Measurements from ENCODE around the gene USP2. TPM values are rescaled to one million over a fixed set of nuclear protein-coding genes. Genes with fewer than 3 reads are reported as not detected.

USP2 gene
- total and polyA plus RNA-seq, 7 donors, result 49.0 to 210 (median 76.4) TPM

GRCh38 chr11:119417726-119418540 is 36.4 kb upstream of the USP2 start:
- H3K27ac ChIP-seq, result no peak overlapping the region
- 61 to 73% (median 67%) methylated on average over 19 of the region's 19 CpGs for WGBS, 3 donors
- TF ChIP-seq, protein P1, sequence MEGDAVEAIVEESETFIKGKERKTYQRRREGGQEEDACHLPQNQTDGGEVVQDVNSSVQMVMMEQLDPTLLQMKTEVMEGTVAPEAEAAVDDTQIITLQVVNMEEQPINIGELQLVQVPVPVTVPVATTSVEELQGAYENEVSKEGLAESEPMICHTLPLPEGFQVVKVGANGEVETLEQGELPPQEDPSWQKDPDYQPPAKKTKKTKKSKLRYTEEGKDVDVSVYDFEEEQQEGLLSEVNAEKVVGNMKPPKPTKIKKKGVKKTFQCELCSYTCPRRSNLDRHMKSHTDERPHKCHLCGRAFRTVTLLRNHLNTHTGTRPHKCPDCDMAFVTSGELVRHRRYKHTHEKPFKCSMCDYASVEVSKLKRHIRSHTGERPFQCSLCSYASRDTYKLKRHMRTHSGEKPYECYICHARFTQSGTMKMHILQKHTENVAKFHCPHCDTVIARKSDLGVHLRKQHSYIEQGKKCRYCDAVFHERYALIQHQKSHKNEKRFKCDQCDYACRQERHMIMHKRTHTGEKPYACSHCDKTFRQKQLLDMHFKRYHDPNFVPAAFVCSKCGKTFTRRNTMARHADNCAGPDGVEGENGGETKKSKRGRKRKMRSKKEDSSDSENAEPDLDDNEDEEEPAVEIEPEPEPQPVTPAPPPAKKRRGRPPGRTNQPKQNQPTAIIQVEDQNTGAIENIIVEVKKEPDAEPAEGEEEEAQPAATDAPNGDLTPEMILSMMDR (IDR thresholded peaks at IDR 0.05), result no peak
- ATAC-seq, result no peak
- DNase-seq, result no peak
- H3K36me3 ChIP-seq (ENCODE audit: insufficient read depth in 1 of 2, low read depth in 1 of 2), result no peaks in the 10 kb centered on the region
- peaks cover 0 to 39% (median 9%) of the 10 kb centered on the region in 3 donors for H3K27me3 ChIP-seq (ENCODE audit: insufficient read depth in 3 of 3, low read length in 2 of 3)
- H3K4me1 ChIP-seq, result peaks cover 7% of the 10 kb centered on the region
- intact Hi-C loops (cut with DNase I), result no loop called here
- no peaks in the 10 kb centered on the region for H3K9me3 ChIP-seq
- H3K4me3 ChIP-seq, result no peak overlapping the region

- Histone ChIP-seq H3K4me3 (no peak overlapping the region), H3K27ac (no peak overlapping the region), H3K27me3 (ENCODE audit: insufficient read depth in 3 of 3, low read length in 2 of 3) (peaks cover 0 to 29% (median 5%) of the 10 kb centered on the region in 3 donors), H3K36me3 (ENCODE audit: insufficient read depth in 1 of 2, low read depth in 1 of 2) (no peaks in the 10 kb centered on the region), H3K4me1 (peaks cover 3% of the 10 kb centered on the region), H3K9me3 (no peaks in the 10 kb centered on the region)
- intact Hi-C loops (cut with DNase I), result no loop called here
- TF ChIP-seq, protein P1 (IDR thresholded peaks at IDR 0.05), result no peak
- ATAC-seq, result peak in 1 of 4 donors; percentile 25
- DNase-seq, result no peak
- WGBS, 3 donors, result 78 to 82% (median 79%) methylated on average over 16 of the region's 16 CpGs
Measured at GRCh38 chr11:119416606-119417580, 35.4 kb upstream of the USP2 start.

DNA sequence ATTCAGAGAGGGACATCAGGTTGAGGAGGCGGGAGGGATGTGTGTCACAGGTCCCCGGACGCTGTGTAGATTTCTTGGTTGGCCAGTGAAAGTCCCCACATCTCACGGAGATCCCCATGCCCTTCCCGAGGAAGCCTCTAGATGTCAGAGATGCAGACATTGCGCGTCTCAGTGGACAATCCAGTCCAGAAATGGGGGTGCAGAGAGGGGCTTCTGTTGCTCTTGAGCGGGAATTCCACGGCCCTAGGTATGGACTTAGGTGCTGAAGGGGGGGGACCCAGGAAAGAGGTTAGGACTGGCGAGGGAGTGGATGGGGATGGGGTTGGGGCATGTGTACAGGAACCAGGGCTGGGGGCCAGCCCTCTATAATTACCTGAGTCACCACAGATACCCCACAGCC is 34.5 kb upstream of the USP2 start:
- intact Hi-C loops (cut with DNase I), result no loop called here
- Histone ChIP-seq H3K4me1 (no peaks in the 10 kb centered on the region), H3K27ac (no peak overlapping the region), H3K9me3 (no peaks in the 10 kb centered on the region), H3K27me3 (ENCODE audit: insufficient read depth in 3 of 3, low read length in 2 of 3) (peaks cover 0 to 20% (median 5%) of the 10 kb centered on the region in 3 donors), H3K36me3 (ENCODE audit: insufficient read depth in 1 of 2, low read depth in 1 of 2) (no peaks in the 10 kb centered on the region), H3K4me3 (no peak overlapping the region)
- TF ChIP-seq, protein P1 (IDR thresholded peaks at IDR 0.05), result no peak
- DNase-seq (no peak), ATAC-seq (no peak)
- WGBS, 3 donors, result 93 to 98% (median 95%) methylated on average over 10 of the region's 10 CpGs

GRCh38 chr11:119415517-119415916 is 34.0 kb upstream of the USP2 start:
- Histone ChIP-seq H3K36me3 (ENCODE audit: insufficient read depth in 1 of 2, low read depth in 1 of 2) (no peaks in the 10 kb centered on the region), H3K27ac (no peak overlapping the region), H3K4me1 (no peaks in the 10 kb centered on the region), H3K9me3 (no peaks in the 10 kb centered on the region), H3K27me3 (ENCODE audit: insufficient read depth in 3 of 3, low read length in 2 of 3) (peaks cover 0 to 15% (median 2%) of the 10 kb centered on the region in 3 donors), H3K4me3 (no peak overlapping the region)
- intact Hi-C loops (cut with DNase I), result no loop called here
- 95 to 98% (median 98%) methylated on average over 3 of the region's 3 CpGs for WGBS, 3 donors
- DNase-seq, result no peak
- TF ChIP-seq, protein P1 (IDR thresholded peaks at IDR 0.05), result no peak
- ATAC-seq, result no peak
